K562 (cell line): ENCODE results near the gene RPL39. TPM values are rescaled to one million over a fixed set of nuclear protein-coding genes. Genes with fewer than 3 reads are reported as not detected.
A peak's percentile ranks its signal among the peaks of the same experiment; 100 is the strongest.

Experiments
- ARID2 ChIP-seq: fragments of 450-650 bp; IDR thresholded peaks from 2 replicates; pipeline ENCODE4 v1.6.1; 2017; ENCODE audit warnings: antibody characterized with exemption, mild to moderate bottlenecking
- KDM5B ChIP-seq: fragments of 200-600 bp; sonication (generic); IDR thresholded peaks from 2 replicates; pipeline ENCODE4 v1.6.1; 2012; ENCODE audit warnings: low read depth, mild to moderate bottlenecking, moderate library complexity, low read length, control low read depth, inconsistent platforms; ENCODE audit not compliant: insufficient replicate concordance
- MAFF ChIP-seq: IDR thresholded peaks from 2 replicates; pipeline ENCODE4 v1.6.1; 2012; ENCODE audit warnings: low read length, improper control_type of control experiment
- RB1 ChIP-seq: fragments of 450-650 bp; IDR thresholded peaks from 2 replicates; pipeline ENCODE4 v1.6.1; 2017; ENCODE audit warnings: low read depth, mild to moderate bottlenecking
- RFX1 ChIP-seq: fragments of 450-650 bp; IDR thresholded peaks from 2 replicates; pipeline ENCODE4 v1.6.1; 2016; ENCODE audit warnings: mild to moderate bottlenecking, moderate library complexity
- RNF2 ChIP-seq: sonication (generic); IDR thresholded peaks from 2 replicates; pipeline ENCODE4 v1.6.1; 2016
- THRA ChIP-seq: fragments of 450-650 bp; IDR thresholded peaks from 2 replicates; pipeline ENCODE4 v1.6.1; 2017; ENCODE audit warnings: mild to moderate bottlenecking, moderate library complexity
- XRCC3 ChIP-seq: fragments of 450-650 bp; IDR thresholded peaks from 2 replicates; pipeline ENCODE4 v1.6.1; 2017; ENCODE audit warnings: mild to moderate bottlenecking, moderate library complexity
- ZNF23 ChIP-seq: fragments of 250-450 bp; sonication (Bioruptor Pico); IDR thresholded peaks from 2 replicates; pipeline ENCODE4 v1.4.0; 2020; ENCODE audit warnings: mild to moderate bottlenecking
- ZNF3 ChIP-seq: fragments of 250-450 bp; sonication (Bioruptor Pico); IDR thresholded peaks from 2 replicates; pipeline ENCODE4 v1.5.0; 2021; ENCODE audit warnings: mild to moderate bottlenecking, moderate library complexity
- ZSCAN29 ChIP-seq: fragments of 450-650 bp; IDR thresholded peaks from 2 replicates; pipeline ENCODE4 v1.6.1; 2017
- polyA plus RNA-seq, 8 experiments: library from polyadenylated mRNA; depleted of rRNA in 4 of 8; stranded (reverse) in 5 of 8; unstranded in 3 of 8; fragments of >200 nt; fragmentation: Nextera tagmentation in 2 of 8; fragmentation: Illumina TruSeq in 1 of 8; extraction: Ambion mirVana in 2 of 8; extraction: Trizol in 1 of 8; gene quantifications; 2 replicates each; pipeline versions ENCODE4 v1.2.1 to v1.2.3, GENCODE V29; 2011 to 2014; ENCODE audit warnings: inconsistent platforms in 1 of 8, missing spikeins in 1 of 8
- total RNA-seq, 7 experiments: library from RNA; depleted of rRNA in 6 of 7; stranded (reverse); fragments of >200 nt in 6 of 7; fragmentation: Illumina TruSeq in 2 of 7; extraction: Trizol in 2 of 7; gene quantifications; 2 replicates each; pipeline versions ENCODE4 v1.2.1 to v1.2.3, GENCODE V29; 2011 to 2021; ENCODE audit warnings: low replicate concordance in 1 of 7
- TF ChIP-seq, protein P1 (sequence below), 2 experiments: fragments of 450-650 bp in 1 of 2; sonication (generic) in 1 of 2; formaldehyde crosslinking in 1 of 2; IDR thresholded peaks; 2 replicates each; pipeline versions ENCODE4 v1.7.1 to v1.9.0; 2016 to 2022; ENCODE audit warnings: inconsistent platforms in 1 of 2, mild to moderate bottlenecking in 1 of 2, missing genetic modification reagents in 1 of 2
- TF ChIP-seq, protein P2 (sequence below): fragments of 250-450 bp; sonication (Bioruptor Pico); IDR thresholded peaks from 2 replicates; pipeline ENCODE4 v1.5.0; 2020; ENCODE audit warnings: mild to moderate bottlenecking, borderline replicate concordance
- TF ChIP-seq, protein P3 (sequence below): fragments of 250-450 bp; sonication (Bioruptor Pico); IDR thresholded peaks from 2 replicates; pipeline ENCODE4 v1.5.0; 2021

Gene RPL39
- total and polyA plus RNA-seq, 9 of the 15 experiments (the other 6 are each of a cell fraction or from before 2014, with no cell fraction given) = 1,382 to 5,043 (median 3,226) TPM

DNA sequence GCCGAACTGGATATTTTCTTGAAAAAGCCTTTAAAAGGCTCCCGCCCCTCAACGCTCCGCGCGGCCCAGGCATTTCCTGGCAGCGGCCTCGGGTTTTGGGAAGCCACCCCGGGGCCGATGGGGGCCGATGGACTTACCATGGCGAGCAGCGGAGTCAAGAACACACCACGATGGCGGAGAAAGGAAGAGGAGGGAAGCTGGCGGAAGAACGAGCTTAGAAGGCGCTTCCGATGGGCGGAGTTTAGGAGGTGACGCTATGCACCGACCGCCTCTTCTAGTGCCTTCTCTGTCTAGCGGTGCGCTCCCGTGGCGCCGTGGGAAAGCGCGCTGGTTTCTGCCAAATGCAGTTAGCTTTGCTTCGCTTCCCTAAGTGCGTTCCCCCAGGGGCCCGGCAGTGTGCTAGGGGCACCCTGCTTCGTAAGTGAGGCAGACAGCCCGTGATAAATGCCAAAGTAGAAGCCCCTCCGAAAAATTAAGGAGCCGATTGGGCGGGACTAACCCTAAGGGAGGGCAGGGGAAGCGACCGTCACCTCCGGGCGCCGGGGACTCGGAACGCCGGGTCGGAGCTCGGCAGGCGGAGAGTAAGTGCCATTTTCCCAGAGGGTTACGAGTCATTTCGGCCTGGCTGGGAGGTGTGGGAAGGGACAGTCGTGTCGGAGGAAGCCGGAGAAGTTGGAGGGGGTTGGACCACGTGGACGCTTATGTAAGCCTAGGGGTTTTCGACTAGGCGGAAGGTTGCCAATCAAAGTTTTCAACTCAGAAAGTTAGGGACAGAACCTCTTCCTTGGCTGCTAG lies at the start of gene RPL39 (continued):
- TF ChIP-seq, protein P1, sequence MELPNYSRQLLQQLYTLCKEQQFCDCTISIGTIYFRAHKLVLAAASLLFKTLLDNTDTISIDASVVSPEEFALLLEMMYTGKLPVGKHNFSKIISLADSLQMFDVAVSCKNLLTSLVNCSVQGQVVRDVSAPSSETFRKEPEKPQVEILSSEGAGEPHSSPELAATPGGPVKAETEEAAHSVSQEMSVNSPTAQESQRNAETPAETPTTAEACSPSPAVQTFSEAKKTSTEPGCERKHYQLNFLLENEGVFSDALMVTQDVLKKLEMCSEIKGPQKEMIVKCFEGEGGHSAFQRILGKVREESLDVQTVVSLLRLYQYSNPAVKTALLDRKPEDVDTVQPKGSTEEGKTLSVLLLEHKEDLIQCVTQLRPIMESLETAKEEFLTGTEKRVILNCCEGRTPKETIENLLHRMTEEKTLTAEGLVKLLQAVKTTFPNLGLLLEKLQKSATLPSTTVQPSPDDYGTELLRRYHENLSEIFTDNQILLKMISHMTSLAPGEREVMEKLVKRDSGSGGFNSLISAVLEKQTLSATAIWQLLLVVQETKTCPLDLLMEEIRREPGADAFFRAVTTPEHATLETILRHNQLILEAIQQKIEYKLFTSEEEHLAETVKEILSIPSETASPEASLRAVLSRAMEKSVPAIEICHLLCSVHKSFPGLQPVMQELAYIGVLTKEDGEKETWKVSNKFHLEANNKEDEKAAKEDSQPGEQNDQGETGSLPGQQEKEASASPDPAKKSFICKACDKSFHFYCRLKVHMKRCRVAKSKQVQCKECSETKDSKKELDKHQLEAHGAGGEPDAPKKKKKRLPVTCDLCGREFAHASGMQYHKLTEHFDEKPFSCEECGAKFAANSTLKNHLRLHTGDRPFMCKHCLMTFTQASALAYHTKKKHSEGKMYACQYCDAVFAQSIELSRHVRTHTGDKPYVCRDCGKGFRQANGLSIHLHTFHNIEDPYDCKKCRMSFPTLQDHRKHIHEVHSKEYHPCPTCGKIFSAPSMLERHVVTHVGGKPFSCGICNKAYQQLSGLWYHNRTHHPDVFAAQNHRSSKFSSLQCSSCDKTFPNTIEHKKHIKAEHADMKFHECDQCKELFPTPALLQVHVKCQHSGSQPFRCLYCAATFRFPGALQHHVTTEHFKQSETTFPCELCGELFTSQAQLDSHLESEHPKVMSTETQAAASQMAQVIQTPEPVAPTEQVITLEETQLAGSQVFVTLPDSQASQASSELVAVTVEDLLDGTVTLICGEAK (IDR thresholded peaks at IDR 0.05) = peak; percentile 77
- TF ChIP-seq, protein P1 (CRISPR knock-in tag; IDR thresholded peaks at IDR 0.05) = no peak
- TF ChIP-seq RB1 (no peak), KDM5B (peak; percentile 94), ZNF3 (no peak), XRCC3 (no peak), ZNF23 (CRISPR knock-in tag) (no peak), THRA (no peak), RNF2 (no peak), MAFF (no peak), ARID2 (no peak), ZSCAN29 (no peak), RFX1 (no peak)
- TF ChIP-seq, protein P2, sequence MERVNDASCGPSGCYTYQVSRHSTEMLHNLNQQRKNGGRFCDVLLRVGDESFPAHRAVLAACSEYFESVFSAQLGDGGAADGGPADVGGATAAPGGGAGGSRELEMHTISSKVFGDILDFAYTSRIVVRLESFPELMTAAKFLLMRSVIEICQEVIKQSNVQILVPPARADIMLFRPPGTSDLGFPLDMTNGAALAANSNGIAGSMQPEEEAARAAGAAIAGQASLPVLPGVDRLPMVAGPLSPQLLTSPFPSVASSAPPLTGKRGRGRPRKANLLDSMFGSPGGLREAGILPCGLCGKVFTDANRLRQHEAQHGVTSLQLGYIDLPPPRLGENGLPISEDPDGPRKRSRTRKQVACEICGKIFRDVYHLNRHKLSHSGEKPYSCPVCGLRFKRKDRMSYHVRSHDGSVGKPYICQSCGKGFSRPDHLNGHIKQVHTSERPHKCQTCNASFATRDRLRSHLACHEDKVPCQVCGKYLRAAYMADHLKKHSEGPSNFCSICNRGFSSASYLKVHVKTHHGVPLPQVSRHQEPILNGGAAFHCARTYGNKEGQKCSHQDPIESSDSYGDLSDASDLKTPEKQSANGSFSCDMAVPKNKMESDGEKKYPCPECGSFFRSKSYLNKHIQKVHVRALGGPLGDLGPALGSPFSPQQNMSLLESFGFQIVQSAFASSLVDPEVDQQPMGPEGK (CRISPR knock-in tag) = no peak
- TF ChIP-seq, protein P3, sequence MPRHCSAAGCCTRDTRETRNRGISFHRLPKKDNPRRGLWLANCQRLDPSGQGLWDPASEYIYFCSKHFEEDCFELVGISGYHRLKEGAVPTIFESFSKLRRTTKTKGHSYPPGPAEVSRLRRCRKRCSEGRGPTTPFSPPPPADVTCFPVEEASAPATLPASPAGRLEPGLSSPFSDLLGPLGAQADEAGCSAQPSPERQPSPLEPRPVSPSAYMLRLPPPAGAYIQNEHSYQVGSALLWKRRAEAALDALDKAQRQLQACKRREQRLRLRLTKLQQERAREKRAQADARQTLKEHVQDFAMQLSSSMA (CRISPR knock-in tag) = no peak
